Measurements from ENCODE around the gene RABAC1. TPM values are rescaled to one million over a fixed set of nuclear protein-coding genes. Genes with fewer than 3 reads are reported as not detected.

The RABAC1 gene
- total RNA-seq, 1 donor from 2014 or later, result 93.4 TPM

DNA sequence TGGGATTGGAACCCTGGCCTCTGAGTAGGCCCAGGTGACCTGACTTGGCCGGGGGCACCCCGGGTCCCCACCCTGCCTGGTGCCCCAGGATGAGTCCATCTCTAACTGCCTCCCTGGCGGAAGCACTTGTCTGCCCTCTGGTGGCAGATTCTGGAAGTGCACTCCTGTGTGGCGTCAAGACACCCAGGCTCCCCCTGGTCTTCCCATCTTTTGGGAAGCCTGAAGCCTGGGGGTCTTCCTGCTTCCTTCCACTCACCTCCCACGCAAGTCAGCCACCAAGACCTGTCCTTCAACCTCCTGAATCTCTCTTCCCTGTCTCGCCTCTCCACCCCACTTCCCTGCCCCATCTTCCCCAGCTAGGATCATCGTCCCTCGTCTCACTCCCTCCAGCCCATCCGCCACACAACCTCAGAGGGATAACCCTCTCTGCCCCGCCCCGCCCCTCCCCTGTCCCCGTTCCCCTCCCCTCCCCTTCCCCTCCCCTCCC, 7.4 kb downstream of the RABAC1 start:
- Mint-ChIP-seq H3K27me3 (ENCODE audit: low read depth) (no peaks in the 10 kb centered on the region), H3K4me3 (peak overlapping the region; percentile 74), H3K9me3 (no peaks in the 10 kb centered on the region), H3K27ac (ENCODE audit: unreplicated experiment) (peak overlapping the region; percentile 22), H3K36me3 (ENCODE audit: low read depth) (no peaks in the 10 kb centered on the region), H3K4me1 (peaks cover 4% of the 10 kb centered on the region)
- TF ChIP-seq, protein P1, sequence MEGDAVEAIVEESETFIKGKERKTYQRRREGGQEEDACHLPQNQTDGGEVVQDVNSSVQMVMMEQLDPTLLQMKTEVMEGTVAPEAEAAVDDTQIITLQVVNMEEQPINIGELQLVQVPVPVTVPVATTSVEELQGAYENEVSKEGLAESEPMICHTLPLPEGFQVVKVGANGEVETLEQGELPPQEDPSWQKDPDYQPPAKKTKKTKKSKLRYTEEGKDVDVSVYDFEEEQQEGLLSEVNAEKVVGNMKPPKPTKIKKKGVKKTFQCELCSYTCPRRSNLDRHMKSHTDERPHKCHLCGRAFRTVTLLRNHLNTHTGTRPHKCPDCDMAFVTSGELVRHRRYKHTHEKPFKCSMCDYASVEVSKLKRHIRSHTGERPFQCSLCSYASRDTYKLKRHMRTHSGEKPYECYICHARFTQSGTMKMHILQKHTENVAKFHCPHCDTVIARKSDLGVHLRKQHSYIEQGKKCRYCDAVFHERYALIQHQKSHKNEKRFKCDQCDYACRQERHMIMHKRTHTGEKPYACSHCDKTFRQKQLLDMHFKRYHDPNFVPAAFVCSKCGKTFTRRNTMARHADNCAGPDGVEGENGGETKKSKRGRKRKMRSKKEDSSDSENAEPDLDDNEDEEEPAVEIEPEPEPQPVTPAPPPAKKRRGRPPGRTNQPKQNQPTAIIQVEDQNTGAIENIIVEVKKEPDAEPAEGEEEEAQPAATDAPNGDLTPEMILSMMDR (conservative IDR thresholded peaks at IDR 0.05), result peak; percentile 95
- DNase-seq (ENCODE audit: low read depth, low spot score), result peak; percentile 96

DNA sequence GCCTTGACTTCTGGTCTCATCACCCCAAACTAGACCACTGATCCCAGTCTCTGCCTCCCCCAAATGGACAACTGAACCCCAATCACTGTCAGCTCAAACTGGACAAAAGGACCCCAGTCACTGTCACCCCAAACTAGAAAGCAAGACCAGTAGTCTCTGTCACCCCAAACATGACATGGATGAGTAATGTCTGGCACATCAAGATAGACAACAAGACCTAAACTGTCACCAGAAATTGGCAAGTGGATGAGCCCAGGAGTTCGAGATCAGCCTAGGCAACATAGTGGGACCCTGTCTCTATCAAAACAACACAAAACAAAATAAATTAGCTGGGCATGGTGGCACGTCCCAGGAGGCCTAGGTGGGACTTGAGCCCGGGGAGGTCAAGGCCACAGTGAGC, 12.0 kb downstream of the RABAC1 start:
- no peak overlapping the region for H3K27ac Mint-ChIP-seq (ENCODE audit: unreplicated experiment)
- peaks cover 2% of the 10 kb centered on the region for H3K9me3 Mint-ChIP-seq
- TF ChIP-seq, protein P1 (conservative IDR thresholded peaks at IDR 0.05), result no peak
- H3K36me3 Mint-ChIP-seq (ENCODE audit: low read depth), result no peaks in the 10 kb centered on the region
- no peak overlapping the region for H3K4me3 Mint-ChIP-seq
- peaks cover 4% of the 10 kb centered on the region for H3K4me1 Mint-ChIP-seq
- peaks cover 4% of the 10 kb centered on the region for H3K27me3 Mint-ChIP-seq (ENCODE audit: low read depth)
- no peak for DNase-seq (ENCODE audit: low read depth, low spot score)

DNA sequence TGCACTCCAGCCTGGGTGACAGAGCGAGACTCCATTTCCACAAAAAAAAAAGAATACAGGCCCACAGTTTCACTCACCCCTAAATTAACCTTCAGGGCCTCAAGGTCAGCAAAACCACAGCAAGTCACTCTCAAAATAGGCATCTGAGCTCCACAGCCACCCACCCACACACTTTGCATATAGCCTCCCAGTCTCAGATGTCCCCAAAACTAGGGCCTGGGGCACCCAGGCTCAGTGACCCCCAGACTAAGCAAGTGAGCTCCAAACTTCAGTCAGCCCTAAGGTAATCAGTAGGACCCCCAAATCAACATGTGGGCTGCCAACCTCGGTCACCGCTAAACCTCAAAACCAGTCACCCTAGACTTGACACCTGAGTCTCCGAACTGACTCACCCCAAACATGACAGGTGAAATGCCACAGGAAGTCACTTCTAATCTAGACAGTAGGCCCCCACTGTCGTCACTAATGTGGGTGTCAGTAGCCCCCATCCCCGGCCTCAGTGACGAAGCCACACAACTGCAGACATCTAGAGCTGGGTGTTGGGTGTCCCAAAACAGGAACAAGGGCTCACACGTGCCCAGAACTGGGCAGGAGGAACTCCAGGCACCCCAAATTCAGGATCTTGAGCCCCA, 13.9 kb downstream of the RABAC1 start:
- no peak overlapping the region for H3K27ac Mint-ChIP-seq (ENCODE audit: unreplicated experiment)
- peaks cover 2% of the 10 kb centered on the region for H3K9me3 Mint-ChIP-seq
- H3K4me3 Mint-ChIP-seq, result no peak overlapping the region
- TF ChIP-seq, protein P1 (conservative IDR thresholded peaks at IDR 0.05), result no peak
- no peaks in the 10 kb centered on the region for H3K36me3 Mint-ChIP-seq (ENCODE audit: low read depth)
- H3K27me3 Mint-ChIP-seq (ENCODE audit: low read depth), result peaks cover 16% of the 10 kb centered on the region
- DNase-seq (ENCODE audit: low read depth, low spot score), result no peak
- H3K4me1 Mint-ChIP-seq, result peaks cover 6% of the 10 kb centered on the region

DNA sequence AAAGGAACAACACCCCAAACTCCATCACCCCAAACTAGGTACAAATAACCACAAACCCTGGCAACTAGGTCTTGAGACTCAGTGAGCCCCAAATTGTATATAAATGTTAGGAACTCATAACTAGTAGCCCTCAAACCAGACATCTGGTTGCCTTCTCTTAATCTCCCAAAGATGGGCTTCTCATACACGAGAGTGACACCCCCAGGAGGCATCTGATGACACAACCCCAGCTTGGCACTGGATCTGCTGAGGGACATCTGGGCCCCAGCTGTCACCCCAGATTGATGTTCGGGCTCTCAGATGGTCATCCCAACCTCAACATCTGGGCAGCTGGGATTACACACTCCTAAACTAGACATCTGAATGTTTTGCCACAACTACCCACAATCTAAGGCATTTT, 14.8 kb downstream of the RABAC1 start:
- DNase-seq (ENCODE audit: low read depth, low spot score), result no peak
- no peak overlapping the region for H3K27ac Mint-ChIP-seq (ENCODE audit: unreplicated experiment)
- H3K4me3 Mint-ChIP-seq, result peak overlapping the region; percentile 2
- H3K36me3 Mint-ChIP-seq (ENCODE audit: low read depth), result no peaks in the 10 kb centered on the region
- H3K4me1 Mint-ChIP-seq, result peaks cover 6% of the 10 kb centered on the region
- H3K9me3 Mint-ChIP-seq, result peaks cover 2% of the 10 kb centered on the region
- peaks cover 20% of the 10 kb centered on the region for H3K27me3 Mint-ChIP-seq (ENCODE audit: low read depth)
- TF ChIP-seq, protein P1 (conservative IDR thresholded peaks at IDR 0.05), result no peak

DNA sequence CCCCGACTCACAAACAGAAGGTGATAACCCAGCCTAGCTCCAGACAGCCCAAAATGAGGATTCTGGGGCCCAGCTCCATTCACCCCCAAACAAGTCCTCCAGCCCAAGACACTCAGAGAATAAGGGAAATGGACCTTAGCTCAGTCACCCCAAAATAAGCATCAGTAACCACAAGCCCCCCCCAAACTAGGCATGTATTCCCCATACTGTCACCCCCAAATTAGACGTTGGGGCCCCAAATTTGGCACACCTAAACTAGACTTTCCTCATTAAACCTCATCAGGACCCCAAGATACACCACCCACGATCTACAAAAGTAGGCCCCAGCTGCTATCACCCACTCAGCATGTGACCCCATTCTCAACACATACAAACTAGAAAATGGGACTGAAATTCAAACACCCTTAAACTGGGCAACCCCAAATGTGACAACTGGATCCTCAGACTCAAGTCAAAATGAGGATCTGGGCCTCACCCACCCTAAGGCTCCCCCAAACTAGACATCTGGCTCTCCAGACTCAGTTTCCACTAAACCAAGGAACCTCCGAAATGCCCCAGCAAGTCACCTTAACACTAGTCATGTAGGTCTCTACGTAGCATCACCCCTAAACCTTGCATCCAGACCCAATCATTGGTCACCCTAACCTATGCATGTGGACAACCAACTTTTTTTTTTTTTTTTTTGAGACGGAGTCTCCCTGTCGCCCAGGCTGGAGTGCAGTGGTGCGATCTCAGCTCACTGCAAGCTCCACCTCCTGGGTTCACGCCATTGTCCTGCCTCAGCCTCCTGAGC, 17.5 kb downstream of the RABAC1 start:
- Mint-ChIP-seq H3K4me3 (peak overlapping the region; percentile 75), H3K27ac (ENCODE audit: unreplicated experiment) (no peak overlapping the region)

More for the DNA sequence above, 17.5 kb downstream of the RABAC1 start:
- TF ChIP-seq, protein P1 (conservative IDR thresholded peaks at IDR 0.05), result no peak
- Mint-ChIP-seq H3K27me3 (ENCODE audit: low read depth) (peaks cover 33% of the 10 kb centered on the region), H3K9me3 (peaks cover 2% of the 10 kb centered on the region), H3K4me1 (peaks cover 11% of the 10 kb centered on the region), H3K36me3 (ENCODE audit: low read depth) (no peaks in the 10 kb centered on the region)
- no peak for DNase-seq (ENCODE audit: low read depth, low spot score)
